HG02970 (cell line): ENCODE measurements around the gene SUCO.
"Not testable (repeated sequence)": the region's sequence is repeated elsewhere in the genome, so short reads cannot be mapped to it uniquely, and the experiment has no call there.

ENCODE experiments used
- ATAC-seq: cut with Tn5 transposase; IDR thresholded peaks from one replicate; pipeline ENCODE4 v1.9.1; 2021; ENCODE audit warnings: mild to moderate bottlenecking, moderate library complexity, moderate number of reproducible peaks; ENCODE audit not compliant: unreplicated experiment, low FRiP score

The SUCO gene

GRCh38 chr1:172554915-172555314 lies 22.0 kb downstream of the SUCO start:
- ATAC-seq: no peak

DNA sequence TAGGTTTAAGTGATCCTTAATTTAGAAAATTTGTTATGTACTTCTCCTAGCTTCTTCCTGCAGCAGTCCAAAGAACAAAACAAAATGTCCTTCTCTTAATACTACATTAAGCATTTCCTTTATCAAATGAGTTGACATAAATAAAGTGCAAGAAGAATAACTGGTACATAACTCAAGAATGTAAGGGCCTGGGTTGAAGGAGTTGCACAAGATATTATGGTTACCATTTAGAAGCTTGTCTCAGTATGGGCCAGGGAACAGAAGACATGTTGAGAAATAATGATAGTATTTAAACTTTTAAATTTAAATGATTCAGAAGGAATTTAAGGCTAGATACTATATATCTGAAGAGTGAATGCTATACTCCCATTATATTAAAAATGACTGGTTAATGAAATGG lies 23.5 kb downstream of the SUCO start:
- no peak for ATAC-seq

GRCh38 chr1:172557270-172557669 lies 24.3 kb downstream of the SUCO start:
- no peak for ATAC-seq

DNA sequence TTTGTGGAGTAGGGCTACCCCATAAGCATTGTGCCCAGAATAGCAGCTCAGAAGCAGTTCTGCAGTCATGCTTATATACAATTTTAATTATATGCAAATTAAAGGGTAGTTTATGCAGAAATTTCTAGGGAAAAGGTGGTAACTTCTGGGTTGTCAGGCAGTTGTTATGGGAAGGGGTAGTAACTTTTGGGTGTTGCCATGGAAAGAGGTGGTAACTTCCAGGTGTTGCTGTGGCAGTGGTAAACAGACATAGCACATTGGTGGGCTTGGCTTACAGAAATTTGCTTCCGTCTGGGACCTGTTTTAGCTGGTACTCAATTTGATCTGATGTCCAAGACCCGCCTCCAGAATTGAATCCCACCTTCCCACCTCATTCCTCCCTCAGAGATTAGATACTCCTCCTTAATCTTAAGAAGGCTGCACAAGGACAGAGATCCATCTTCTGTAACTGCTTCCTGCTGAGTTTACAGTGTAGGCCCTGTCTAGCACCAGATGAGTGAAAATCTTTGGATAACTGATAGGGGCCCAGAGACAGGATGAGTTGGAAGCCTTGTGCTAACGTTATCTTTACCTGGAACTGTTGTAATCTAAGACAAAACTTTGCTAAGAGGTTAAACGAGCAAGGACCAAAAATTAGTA lies 26.7 kb downstream of the SUCO start:
- ATAC-seq: no peak

GRCh38 chr1:172561252-172561651 lies 28.3 kb downstream of the SUCO start:
- ATAC-seq: no peak

DNA sequence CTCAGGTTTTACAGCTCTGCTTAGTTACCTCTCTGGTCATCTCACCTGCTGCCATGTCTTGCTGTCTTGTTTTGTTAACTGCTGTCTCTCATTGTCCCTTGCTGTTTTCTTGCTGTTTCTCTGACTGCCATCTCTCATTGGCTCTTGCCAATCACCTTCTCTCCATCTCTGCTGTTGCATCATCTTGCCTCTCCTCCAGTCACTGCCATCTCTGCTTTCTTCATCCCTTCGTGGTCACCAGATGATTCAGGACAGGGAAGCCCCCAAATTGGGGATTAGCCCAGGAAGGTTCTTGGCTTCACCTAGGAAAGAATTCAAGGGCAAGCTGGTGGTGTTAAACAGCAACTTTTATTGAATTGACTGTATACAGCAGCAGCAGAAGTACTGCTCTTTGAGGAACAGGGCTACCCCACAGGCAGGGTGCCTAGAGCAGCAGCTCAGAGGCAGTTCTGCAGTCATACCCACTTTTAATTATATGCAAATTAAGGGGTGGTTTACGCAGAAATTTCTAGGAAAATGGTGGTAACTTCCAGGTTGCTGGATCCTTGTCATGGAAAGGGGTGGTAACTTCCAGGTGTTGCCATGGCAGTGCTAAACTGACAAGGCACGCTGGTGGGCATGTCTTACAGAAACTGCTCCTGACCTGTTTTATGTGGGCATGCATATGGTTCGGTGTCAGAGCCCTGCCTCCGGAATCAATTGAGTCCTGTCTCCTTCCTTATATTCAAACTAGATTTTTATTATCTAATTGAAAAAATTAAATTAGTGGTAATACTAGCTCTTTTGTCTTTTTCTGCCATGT lies 33.4 kb downstream of the SUCO start:
- ATAC-seq: no peak

DNA sequence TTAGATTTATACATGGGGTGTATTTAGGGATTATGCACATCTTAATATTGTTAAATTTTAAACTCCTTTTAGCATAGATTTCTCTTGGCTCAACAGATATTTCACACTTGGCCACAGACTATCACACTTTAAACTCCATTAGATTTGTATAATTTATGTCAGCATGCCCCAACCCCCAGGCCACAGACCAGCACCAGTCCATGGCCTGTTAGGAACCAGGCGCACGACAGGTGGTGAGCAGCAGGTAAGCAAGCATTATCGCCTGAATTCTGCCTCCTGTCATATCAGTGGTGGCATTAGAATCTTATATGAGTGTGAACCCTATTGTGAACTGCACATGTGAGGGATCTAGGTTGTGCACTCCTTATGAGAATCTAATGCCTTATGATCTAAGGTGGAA lies 34.8 kb downstream of the SUCO start:
- ATAC-seq: no peak

DNA sequence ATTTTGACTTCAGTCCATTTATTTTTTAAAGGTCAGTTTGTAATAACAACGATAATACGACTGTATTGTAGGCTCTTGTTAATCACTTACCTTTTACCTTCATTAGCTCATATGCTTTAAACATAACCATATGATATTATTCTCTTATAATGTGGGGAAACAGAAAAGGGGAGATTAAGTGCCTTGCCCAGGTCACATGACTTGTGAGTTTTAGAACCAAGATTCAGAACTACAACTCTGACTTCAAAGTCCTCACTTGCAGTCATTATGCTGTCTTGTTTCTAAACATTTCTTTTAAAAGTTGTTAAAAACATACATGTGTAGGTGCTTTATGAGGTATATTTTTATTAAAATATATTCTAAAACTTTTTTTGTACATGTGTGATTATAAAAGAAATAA lies 41.1 kb downstream of the SUCO start:
- no peak for ATAC-seq

DNA sequence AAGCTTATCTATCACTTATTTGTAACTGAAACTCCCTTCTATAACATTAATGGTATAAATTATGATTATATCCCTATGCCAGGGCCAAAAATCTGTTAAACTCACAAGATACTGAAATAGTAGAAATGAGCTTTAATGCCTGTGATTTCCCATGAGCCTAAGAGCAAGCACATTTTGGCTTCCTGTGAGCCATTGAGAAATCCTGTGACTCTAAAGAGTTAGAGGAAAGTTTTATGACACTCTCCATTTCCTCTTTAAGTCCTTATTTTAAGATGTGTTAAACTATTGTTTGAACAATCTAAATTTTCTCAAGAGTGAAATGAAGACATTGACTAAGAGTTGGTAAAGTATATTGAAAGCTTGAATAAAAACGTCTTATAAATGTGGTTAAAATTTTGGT lies 45.6 kb downstream of the SUCO start:
- no peak for ATAC-seq

DNA sequence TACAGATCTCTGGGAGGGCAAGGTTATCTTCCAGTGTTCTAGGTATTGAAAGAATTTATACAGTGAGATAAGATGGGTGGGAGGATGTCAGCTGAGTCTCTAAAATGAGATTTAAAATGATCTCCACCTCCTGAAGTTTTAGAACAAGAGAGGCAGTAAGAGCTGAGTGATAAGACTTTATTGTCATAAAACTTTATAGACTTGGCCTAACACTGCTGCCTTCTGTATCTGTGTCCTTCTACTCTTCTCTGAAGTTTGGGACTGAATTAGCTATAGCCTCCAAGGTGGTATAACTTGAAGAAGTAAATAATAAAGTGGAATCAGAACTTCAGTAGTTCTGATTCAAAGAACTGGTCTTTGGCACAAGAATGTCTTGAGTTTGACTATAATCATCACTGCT lies 48.3 kb downstream of the SUCO start:
- no peak for ATAC-seq

DNA sequence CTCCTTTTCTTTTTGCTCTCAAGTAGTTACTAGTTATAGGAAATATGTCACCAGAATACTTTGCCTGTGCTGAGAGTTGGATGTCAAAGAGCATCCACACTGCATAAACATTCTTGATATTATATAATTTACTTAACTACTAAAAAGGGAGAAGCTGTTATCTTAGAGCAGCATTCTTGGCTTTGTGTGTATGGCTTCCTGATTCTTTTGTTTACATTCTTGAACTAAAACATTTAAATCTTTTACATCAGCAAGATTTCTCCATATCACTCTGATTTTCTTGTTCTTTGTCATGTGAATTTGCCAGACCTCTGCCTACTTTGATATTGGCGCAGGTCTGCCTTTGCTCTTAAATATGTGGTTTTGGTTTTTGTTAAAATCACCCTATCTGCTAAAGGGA lies 48.8 kb downstream of the SUCO start:
- no peak for ATAC-seq

- ATAC-seq: no peak
Measured at GRCh38 chr1:172582889-172583288, 49.9 kb downstream of the SUCO start.

GRCh38 chr1:172585348-172585747 lies 52.4 kb downstream of the SUCO start:
- ATAC-seq: no peak

DNA sequence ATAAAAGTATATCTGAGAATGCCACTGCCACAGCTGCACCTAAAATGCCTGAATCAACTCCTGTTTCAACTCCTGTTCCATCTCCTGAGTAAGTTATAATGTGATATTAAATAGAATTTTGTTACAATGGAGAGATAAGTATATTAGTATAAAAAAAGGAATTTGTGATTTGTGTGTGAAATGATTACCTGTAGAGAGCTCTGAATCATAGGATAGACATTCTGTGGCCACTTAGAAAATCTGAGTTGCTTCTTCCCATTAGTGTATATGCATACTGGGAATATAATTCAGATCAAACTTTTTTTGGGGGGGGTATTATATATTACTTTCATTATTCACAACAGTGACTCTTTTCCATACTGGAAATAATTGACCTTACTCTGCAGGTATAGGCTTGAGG lies 52.9 kb downstream of the SUCO start:
- no peak for ATAC-seq

GRCh38 chr1:172588296-172589291 lies 55.6 kb downstream of the SUCO start:
- ATAC-seq: no peak

DNA sequence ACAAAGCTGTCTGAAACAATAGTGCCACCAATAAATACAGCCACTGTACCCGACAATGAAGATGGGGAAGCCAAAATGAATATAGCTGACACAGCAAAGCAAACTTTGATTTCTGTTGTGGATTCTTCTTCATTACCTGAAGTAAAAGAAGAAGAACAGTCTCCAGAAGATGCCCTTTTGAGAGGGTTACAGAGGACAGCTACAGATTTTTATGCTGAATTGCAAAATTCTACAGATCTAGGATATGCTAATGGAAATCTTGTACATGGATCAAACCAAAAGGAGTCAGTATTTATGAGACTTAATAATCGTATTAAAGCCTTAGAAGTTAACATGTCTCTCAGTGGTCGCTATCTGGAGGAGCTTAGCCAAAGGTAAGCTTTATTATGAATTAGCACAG lies 56.6 kb downstream of the SUCO start:
- no peak for ATAC-seq

DNA sequence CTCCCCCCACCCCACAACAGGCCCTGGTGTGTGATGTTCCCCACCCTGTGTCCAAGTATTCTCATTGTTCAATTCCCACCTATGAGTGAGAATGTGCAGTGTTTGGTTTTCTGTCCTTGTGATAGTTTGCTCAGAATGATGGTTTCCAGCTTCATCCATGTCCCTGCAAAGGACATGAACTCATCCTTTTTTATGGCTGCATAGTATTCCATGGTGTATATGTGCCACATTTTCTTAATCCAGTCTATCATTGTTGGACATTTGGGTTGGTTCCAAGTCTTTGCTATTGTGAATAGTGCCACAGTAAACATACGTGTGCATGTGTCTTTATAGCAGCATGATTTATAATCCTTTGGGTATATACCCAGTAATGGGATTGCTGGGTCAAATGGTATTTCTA lies 58.5 kb downstream of the SUCO start:
- ATAC-seq: not testable (repeated sequence)

DNA sequence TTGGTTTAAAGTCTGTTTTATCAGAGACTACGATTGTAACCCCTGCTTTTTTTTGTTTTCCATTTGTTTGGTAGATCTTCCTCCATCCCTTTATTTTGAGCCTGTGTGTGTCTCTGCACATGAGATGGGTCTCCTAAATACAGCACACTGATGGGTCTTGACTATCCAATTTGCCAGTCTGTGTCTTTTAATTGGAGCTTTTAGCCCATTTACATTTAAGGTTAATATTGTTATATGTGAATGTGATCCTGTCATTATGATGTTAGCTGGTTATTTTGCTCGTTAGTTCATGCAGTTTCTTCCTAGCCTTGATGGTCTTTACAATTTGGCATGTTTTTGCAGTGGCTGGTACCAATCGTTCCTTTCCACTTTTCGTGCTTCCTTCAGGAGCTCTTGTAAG lies 62.1 kb downstream of the SUCO start:
- ATAC-seq: not testable (repeated sequence)

DNA sequence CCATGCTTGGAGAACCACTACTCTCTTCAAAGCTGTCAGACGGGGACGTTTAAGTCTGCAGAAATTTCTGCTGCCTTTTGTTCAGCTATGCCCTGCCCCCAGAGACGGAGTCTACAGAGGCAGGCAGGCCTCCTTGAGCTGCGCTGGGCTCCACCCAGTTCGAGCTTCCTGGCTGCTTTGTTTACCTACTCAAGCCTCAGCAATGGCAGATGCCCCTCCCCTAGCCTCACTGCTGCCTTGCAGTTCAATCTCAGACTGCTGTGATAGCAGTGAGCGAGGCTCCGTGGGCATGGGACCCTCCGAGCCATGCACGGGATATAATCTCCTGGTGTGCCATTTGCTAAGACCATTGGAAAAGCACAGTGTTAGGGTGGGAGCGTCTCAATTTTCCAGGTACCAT lies 63.8 kb downstream of the SUCO start:
- not testable (repeated sequence) for ATAC-seq

DNA sequence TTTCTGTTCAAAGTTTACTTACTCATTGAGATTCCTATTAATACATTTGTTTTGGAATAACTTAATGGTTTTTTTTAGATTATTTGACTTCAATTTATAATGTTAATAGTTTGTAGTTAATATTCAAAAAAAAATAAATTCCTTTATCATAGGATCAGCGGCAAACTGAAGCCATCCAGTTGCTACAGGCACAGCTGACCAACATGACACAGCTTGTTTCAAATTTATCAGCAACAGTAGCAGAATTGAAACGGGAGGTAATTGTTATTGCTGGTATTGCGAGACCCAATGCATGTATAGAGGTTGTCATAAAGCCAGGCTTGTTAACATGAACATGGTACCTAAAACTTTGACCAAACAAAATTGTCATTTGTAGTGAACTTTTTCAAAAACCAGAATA lies 67.0 kb downstream of the SUCO start:
- no peak for ATAC-seq

DNA sequence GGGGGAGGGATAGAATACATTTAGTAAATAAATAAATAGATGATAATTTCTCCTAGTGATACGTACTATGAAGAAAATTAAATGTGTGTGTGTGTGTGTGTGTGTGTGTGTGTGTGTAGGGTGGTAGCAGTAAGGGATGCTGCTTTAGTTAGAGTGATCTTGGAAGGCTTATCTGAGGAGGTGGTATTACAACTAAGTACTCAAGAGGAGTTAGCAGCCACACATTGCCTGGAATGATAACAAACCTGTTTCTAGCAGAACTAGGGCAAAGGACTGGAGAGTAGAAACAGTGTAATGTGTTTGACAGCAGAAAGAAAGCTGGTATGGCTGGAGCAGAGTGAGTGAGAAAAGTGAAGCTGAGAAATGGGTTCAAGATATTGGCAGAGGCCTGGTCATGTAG lies 67.7 kb downstream of the SUCO start:
- ATAC-seq: no peak
